MCF 10A (cell line): Measurements from ENCODE around the gene MRPL36. TPM values are rescaled to one million over a fixed set of nuclear protein-coding genes. Genes with fewer than 3 reads are reported as not detected.

Experiments
- BruUV-seq: library from RNA; stranded (reverse); fragments of 400-500 nt; replicated peaks from 2 replicates; lab custom pipeline; 2021; lab: Mats Ljungman, UMichigan
- CTCF ChIA-PET: fragments of 300-600 bp; sonication (Branson Sonifier 250); formaldehyde crosslinking; extraction: SDS; loops from one replicate; lab custom pipeline; 2021; ENCODE audit warnings: antibody characterized with exemption, inconsistent platforms; lab: Yijun Ruan, JAX
- POLR2A ChIA-PET: fragments of 300-600, 350-650 bp; sonication (Branson Sonifier 250); formaldehyde crosslinking; extraction: SDS; loops from one replicate; lab custom pipeline; 2020; ENCODE audit warnings: antibody characterized with exemption, inconsistent platforms; lab: Yijun Ruan, JAX
- DNase-seq: peaks from one replicate; pipeline ENCODE4 v3.0.0-alpha.2; 2018; ENCODE audit not compliant: unreplicated experiment
- H3K27ac Mint-ChIP-seq: one replicate; pipeline ENCODE4 v1.8.0; 2022; ENCODE audit warnings: mild to moderate bottlenecking, low read depth, mixed read lengths; ENCODE audit not compliant: unreplicated experiment
- H3K27me3 Mint-ChIP-seq: one replicate; pipeline ENCODE4 v1.8.0; 2022; ENCODE audit warnings: mixed read lengths; ENCODE audit not compliant: insufficient read depth, unreplicated experiment
- H3K36me3 Mint-ChIP-seq: one replicate; pipeline ENCODE4 v1.8.0; 2022; ENCODE audit warnings: mild to moderate bottlenecking, moderate library complexity, mixed read lengths; ENCODE audit not compliant: insufficient read depth, unreplicated experiment
- H3K4me1 Mint-ChIP-seq: one replicate; pipeline ENCODE4 v1.8.0; 2022; ENCODE audit warnings: mixed read lengths; ENCODE audit not compliant: insufficient read depth, unreplicated experiment
- H3K4me3 Mint-ChIP-seq: one replicate; pipeline ENCODE4 v1.8.0; 2022; ENCODE audit warnings: mild to moderate bottlenecking, moderate library complexity, mixed read lengths; ENCODE audit not compliant: unreplicated experiment
- H3K9me3 Mint-ChIP-seq: one replicate; pipeline ENCODE4 v1.8.0; 2022; ENCODE audit warnings: mixed read lengths; ENCODE audit not compliant: unreplicated experiment
- intact Hi-C: fragments of 100-400 bp; cut with micrococcal nuclease; formaldehyde crosslinking; loops from 2 replicates; pipeline ENCODE4 v1.14.1; 2022
- total RNA-seq: library from RNA; stranded (reverse); gene quantifications from 2 replicates; pipeline ENCODE4 v1.2.3, GENCODE V29; 2022
- TF ChIP-seq, protein P1 (sequence below): fragments of 200-600 bp; IDR thresholded peaks from one replicate; pipeline ENCODE4 v1.8.0; 2022; ENCODE audit warnings: antibody characterized with exemption, mild to moderate bottlenecking; ENCODE audit not compliant: unreplicated experiment

MRPL36 gene
- total RNA-seq, 1 experiment from 2014 or later, result 101 TPM

DNA sequence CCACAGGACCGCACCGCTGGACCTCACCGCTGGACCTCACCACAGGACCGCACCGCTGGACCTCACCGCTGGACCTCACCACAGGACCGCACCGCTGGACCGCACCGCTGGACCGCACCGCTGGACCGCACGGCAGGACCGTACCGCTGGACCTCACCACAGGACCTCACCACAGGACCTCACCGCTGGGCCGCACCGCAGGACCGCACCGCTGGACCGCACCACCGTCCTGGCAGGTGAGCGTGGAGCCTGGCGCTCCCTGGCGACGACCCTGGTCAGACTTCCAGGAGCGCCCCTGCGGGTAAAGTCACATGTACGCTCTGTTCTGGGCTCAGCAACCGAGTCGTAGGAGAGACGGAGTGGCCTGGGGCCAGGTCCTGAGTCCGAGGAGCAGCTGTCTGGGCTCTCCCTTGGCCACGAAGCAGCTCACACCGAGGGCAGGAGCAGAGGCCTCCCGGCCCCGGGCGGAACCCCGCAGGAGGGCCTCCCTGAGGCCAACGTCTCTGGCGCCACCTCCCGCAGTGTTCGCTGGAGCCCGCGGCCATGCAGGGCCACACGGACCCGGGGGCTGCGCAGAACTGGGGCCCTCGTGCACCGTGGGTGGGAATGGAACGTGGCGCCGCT, 30.5 kb downstream of the MRPL36 start:
- DNase-seq, result no peak
- Mint-ChIP-seq H3K4me3 (no peak overlapping the region), H3K27ac (no peak overlapping the region), H3K4me1 (no peaks in the 10 kb centered on the region), H3K27me3 (peaks cover 14% of the 10 kb centered on the region), H3K9me3 (no peaks in the 10 kb centered on the region), H3K36me3 (no peaks in the 10 kb centered on the region)
- CTCF ChIA-PET, result interaction anchor here (0.6 kb wide), 1 partner anchor 116 kb away, joined by 5 read pairs; no protein-coding TSS in a partner anchor
- TF ChIP-seq, protein P1, sequence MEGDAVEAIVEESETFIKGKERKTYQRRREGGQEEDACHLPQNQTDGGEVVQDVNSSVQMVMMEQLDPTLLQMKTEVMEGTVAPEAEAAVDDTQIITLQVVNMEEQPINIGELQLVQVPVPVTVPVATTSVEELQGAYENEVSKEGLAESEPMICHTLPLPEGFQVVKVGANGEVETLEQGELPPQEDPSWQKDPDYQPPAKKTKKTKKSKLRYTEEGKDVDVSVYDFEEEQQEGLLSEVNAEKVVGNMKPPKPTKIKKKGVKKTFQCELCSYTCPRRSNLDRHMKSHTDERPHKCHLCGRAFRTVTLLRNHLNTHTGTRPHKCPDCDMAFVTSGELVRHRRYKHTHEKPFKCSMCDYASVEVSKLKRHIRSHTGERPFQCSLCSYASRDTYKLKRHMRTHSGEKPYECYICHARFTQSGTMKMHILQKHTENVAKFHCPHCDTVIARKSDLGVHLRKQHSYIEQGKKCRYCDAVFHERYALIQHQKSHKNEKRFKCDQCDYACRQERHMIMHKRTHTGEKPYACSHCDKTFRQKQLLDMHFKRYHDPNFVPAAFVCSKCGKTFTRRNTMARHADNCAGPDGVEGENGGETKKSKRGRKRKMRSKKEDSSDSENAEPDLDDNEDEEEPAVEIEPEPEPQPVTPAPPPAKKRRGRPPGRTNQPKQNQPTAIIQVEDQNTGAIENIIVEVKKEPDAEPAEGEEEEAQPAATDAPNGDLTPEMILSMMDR, result no peak
- BruUV-seq, result no TSS peak
- POLR2A ChIA-PET, result no interaction called here
- intact Hi-C loops, result no loop called here

DNA sequence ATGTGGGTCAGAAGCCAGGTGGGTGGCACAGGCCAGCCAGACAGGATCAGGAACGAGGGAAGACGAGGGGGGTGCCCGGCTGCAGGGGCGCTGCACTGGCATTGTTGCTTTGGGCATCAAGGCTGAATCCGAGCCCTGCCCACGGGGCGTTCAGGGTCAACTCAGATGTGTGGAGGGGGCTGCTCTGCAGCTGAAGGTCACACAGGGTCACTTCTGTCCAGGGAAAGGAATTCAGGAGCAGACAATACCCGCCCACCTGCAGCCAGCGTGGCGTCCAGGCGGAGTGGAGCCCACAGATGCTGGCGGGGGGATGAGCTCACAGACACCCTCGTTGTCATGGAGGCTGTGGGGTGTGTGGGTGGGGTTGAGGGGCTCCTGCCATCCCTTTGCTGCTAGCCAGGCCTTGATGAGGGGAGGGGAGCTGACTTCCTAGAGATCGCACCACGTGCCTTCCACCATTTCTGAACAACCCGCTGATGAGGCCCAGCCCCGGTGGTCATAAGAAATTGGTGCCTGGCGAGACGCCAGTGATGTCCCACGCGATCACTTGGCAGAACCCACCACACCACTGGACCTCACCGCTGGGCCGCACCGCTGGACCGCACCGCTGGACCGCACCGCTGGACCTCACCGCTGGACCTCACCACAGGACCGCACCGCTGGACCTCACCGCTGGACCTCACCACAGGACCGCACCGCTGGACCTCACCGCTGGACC, 31.2 kb downstream of the MRPL36 start:
- DNase-seq, result no peak
- CTCF ChIA-PET, result interaction anchor here (0.7 kb wide), 1 partner anchor 92 kb away, joined by 3 read pairs; no protein-coding TSS in a partner anchor
- POLR2A ChIA-PET, result no interaction called here

DNA sequence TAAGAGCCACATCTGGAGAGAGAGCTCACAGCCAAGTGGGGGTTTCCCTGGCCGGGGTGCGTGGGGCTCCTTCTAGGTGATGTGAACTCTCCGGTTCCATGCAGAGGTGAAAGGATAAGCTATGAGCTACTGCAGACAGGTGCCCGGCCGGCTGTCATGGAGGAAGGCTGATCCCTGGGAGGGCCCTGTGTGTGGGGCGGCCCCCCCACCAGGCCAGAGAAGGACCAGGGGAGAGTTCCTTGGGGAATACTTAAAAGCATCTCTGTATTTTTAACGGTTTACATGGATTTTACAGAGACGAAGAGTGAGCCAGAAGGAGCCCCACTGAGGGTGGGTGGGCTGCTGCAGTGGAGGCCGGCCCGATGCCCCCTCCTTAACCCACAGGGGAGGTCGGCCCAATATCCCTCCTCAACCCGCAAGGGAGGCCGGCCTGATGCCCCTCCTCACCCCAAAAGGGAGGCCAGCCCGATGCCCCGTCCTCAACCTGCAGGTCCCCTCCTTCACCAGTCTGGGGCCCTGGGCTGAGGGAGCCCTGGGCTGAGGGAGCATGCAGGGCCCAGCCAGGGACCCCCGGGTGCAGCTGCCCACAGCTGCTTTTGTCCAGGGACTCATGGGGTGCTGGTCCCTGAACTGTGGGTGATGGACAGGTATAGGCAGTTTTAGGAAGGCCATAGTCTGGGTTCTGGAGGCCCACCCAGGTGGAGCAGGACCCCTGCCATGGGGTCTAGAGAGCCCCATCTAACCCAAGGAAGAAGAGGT, 31.9 kb downstream of the MRPL36 start:
- Mint-ChIP-seq H3K4me3 (no peak overlapping the region), H3K9me3 (no peaks in the 10 kb centered on the region), H3K36me3 (no peaks in the 10 kb centered on the region), H3K4me1 (no peaks in the 10 kb centered on the region), H3K27ac (no peak overlapping the region), H3K27me3 (peaks cover 14% of the 10 kb centered on the region)
- intact Hi-C loops, result no loop called here
- DNase-seq, result no peak
- TF ChIP-seq, protein P1, result no peak
- ChIA-PET CTCF (interaction anchor here (0.5 to 0.7 kb wide), 2 partner anchors 93 to 115 kb away, joined by 3 to 4 read pairs; no protein-coding TSS in a partner anchor), POLR2A (no interaction called here)
- BruUV-seq, result no TSS peak

More for the DNA sequence above, 31.2 kb downstream of the MRPL36 start:
- no peaks in the 10 kb centered on the region for H3K9me3 Mint-ChIP-seq
- no TSS peak for BruUV-seq
- no peak overlapping the region for H3K27ac Mint-ChIP-seq
- no peaks in the 10 kb centered on the region for H3K4me1 Mint-ChIP-seq
- TF ChIP-seq, protein P1, result no peak
- H3K27me3 Mint-ChIP-seq, result peaks cover 14% of the 10 kb centered on the region
- intact Hi-C loops, result no loop called here
- no peak overlapping the region for H3K4me3 Mint-ChIP-seq
- H3K36me3 Mint-ChIP-seq, result no peaks in the 10 kb centered on the region

DNA sequence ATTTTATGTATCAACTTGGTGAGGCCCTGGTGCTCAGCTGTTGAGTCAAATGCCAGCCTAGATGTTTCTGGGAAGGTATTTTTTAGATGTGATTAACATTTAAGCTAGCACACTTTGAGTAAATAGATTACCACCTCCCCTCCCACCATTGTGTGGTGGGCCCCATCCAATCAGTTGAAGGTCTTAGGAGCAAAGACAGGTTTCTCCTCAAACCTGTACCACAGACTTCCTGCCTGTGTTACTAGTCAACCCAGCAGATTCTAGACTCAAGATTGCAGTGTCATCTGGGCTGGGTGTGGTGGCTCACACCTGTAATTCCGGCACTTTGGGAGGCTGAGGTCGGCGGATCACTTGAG, 33.8 kb downstream of the MRPL36 start:
- no peak overlapping the region for H3K27ac Mint-ChIP-seq
- ChIA-PET POLR2A (no interaction called here), CTCF (interaction anchor here (0.7 kb wide), 1 partner anchor 185 kb away, joined by 3 read pairs; no protein-coding TSS in a partner anchor)
- intact Hi-C loops, result no loop called here
- TF ChIP-seq, protein P1, result no peak
- no peak for DNase-seq
- H3K36me3 Mint-ChIP-seq, result no peaks in the 10 kb centered on the region
- peaks cover 6% of the 10 kb centered on the region for H3K27me3 Mint-ChIP-seq
- no TSS peak for BruUV-seq
- no peak overlapping the region for H3K4me3 Mint-ChIP-seq
- H3K4me1 Mint-ChIP-seq, result no peaks in the 10 kb centered on the region
- no peaks in the 10 kb centered on the region for H3K9me3 Mint-ChIP-seq
